DOHH2 (cell line): ENCODE results near the gene PEX26.

Experiments
- EZH2phosphoT487 ChIP-seq: fragments of 200-600 bp; sonication (generic); IDR thresholded peaks from 2 replicates; pipeline ENCODE4 v1.6.1; 2017; ENCODE audit warnings: borderline replicate concordance, mild to moderate bottlenecking, antibody characterized with exemption, low read length, moderate library complexity, mixed read lengths
- TF ChIP-seq, protein P1 (sequence below): fragments of 200-600 bp; sonication (generic); IDR thresholded peaks from one replicate; pipeline ENCODE4 v1.5.1; 2014; ENCODE audit warnings: antibody characterized with exemption, mild to moderate bottlenecking, low read depth, low read length; ENCODE audit not compliant: poor library complexity, severe bottlenecking

DNA sequence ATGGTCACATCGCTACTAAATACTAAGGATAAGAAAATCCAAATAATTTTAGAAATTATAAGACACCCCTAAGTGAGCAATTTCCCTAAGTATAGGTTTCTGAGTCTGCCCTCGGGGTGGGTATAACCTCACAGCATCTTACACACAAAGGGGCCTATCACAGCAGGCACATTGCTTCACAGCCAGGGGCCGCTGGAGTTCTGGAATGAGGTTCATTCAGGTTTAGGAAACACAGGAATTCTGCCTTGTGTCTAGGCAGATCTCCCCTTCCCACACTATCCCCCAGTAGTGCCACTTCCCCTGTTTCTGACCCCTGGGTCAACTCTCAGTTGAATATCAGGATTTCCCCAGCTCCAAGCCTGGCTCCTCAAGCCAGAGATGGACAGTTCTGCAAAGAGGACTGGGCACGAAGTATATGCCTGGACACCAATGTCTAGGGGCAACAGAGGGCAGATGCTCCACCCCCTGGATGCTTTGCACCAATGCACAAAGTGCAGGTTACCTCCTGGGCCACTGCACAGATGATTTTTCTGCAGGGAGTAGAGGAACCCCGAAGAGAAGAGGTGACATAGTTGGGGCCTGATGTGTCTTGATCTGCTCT lies 44.3 kb downstream of the PEX26 start:
- TF ChIP-seq, protein P1, sequence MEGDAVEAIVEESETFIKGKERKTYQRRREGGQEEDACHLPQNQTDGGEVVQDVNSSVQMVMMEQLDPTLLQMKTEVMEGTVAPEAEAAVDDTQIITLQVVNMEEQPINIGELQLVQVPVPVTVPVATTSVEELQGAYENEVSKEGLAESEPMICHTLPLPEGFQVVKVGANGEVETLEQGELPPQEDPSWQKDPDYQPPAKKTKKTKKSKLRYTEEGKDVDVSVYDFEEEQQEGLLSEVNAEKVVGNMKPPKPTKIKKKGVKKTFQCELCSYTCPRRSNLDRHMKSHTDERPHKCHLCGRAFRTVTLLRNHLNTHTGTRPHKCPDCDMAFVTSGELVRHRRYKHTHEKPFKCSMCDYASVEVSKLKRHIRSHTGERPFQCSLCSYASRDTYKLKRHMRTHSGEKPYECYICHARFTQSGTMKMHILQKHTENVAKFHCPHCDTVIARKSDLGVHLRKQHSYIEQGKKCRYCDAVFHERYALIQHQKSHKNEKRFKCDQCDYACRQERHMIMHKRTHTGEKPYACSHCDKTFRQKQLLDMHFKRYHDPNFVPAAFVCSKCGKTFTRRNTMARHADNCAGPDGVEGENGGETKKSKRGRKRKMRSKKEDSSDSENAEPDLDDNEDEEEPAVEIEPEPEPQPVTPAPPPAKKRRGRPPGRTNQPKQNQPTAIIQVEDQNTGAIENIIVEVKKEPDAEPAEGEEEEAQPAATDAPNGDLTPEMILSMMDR, result no peak
- TF ChIP-seq EZH2phosphoT487, result no peak
